ENCODE data around the gene SRSF7.
"Not testable (repeated sequence)": the region's sequence is repeated elsewhere in the genome, so short reads cannot be mapped to it uniquely, and the experiment has no call there.

SRSF7 gene

DNA sequence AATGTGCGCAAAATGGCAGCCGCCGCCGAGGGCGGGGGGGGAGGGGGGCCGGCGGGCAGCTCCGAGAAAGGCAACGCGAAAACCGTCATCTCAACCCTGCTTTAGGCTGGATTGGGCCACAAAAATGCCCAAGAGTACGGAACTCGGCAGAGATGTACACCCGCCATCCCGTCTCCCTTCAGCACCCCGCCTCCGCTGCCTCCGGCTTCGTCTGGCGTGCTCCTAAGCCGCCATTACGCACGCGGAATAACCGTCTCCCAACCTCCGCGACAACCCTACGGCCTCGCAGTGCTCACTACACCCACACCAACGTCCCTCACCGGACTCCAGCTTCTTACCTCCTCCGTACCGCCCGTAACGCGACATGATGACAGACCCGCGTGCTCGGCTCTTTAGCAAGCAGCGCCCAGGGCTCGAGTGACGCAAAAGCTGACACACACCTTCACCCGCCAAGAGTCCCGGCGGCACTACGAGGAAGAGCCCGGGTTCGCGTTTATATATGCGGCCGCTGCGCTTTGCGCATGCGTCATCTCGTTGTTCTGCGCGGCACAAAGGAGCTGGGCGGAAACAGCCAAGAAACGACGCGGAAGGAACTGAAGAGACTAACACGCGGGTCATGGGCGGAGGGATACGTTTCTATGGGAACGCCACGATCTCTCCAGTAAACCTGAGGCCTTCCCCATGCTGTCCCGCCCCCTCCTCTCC, at the start of gene SRSF7:
Gene SRSF7, minus strand, starts transcription at position 471 of the 705 bp plus-strand sequence. Its CDS starts 105 bp downstream, at position 366.
- peak; percentile 96 to 98 for DNase-seq

DNA sequence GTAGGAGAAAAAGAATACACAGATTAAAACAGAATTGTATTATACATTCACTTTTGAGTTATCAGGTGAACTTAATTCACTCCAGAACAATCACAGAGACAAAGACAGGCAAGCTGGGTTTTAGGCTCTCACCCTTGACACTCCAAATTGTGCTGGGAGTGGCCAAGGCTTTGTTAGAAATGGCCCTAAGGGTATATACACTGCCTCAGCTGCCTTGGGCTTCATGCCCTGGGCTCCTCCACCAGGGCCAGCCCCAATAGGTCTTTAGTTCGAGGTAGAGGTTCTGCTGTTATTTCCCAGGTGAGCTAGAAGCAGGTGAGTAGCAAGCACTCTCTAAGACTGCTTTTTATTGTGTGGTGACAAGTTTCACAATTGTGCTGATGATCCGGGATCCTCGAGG, 46.8 kb upstream of the SRSF7 start:
- no peak for DNase-seq

DNA sequence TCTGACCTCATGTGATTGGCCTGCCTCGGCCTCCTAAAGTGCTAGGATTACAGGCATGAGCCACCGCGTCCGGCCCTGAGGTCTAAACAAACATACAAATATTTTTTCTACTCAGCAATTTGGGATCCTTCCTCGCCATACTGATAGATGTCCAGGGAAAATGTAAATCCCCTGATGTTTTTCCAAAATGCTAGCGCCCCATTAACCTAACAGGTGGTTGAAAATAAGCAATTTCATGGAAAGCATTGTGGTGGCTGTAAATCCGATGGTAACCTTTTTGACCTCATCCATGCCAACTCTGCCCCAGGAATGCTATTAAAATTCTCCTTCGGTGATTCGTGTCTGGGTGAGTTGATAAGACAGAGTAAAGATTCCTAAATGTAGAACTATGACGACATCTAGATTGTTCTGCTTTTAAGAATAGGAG, 46.1 kb upstream of the SRSF7 start:
- no peak for DNase-seq

DNA sequence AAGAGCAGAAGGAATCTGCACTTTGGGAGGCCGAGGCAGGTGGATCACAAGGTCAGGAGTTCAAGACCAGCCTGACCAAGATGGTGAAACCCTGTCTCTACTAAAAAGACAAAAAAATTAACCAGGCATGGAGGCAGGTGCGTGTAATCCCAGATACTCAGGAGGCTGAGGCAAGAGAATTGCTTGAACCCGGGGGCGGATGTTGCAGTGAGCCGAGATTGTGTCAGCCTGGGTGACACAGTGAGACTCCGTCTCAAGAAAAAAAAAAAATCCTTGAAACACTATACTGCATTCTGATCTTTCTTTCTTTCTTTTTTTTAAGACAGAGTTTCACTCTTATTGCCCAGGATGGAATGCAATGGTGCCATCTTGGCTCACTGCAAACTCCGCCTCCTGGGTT, 43.9 kb upstream of the SRSF7 start:
- DNase-seq: not testable (repeated sequence)

DNA sequence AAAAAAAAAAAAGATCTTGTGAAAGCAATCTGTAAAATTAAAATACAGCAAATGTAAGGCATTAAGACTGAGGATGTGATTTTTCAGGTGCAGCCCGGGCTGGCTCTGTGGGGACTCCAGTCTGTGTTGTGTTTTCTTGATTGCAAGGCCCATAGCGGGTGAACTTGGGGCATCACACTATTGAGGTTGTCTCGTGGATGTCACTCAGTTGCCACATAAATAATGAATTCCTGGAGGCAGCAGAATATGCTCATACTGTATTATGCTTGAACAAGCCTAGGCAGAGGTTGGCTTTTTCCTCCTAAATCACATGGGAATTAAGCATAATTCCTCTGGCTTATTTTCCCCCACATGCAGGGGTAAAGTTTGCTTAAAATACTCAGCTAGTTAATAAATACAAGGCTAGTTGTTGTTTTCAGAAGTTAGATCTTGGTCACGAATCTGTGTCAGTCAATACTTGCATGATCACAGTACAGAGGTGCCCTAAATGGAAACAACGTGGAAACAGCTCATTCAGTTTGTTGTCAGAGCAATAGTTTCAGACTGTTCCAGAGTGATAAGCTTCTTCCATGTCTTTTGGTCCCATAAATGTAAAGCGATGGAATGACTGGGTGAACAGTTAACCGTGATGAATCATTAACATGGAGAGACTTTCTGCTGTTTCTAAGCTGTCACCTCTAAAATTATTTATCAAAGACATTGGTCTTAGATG, 43.2 kb upstream of the SRSF7 start:
- DNase-seq: no peak

DNA sequence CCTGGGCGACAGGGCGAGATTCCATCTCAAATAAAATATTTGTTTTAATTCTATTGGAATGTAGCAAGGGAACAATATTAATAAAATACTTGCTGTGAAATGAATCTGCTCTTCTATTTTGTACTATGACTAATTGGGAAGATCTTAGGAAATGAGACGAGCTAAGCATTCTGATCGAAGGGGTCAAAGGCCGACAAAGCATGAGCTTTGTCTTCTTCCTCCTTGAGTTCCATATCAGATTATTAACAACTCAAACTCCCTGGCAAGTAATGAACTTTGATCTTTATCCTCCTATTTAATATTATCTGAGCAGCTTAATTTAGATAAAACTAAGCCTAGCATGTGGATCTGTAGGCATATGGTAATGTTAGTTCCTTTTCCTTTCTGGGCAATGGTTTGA, 42.4 kb upstream of the SRSF7 start:
- DNase-seq: no peak

DNA sequence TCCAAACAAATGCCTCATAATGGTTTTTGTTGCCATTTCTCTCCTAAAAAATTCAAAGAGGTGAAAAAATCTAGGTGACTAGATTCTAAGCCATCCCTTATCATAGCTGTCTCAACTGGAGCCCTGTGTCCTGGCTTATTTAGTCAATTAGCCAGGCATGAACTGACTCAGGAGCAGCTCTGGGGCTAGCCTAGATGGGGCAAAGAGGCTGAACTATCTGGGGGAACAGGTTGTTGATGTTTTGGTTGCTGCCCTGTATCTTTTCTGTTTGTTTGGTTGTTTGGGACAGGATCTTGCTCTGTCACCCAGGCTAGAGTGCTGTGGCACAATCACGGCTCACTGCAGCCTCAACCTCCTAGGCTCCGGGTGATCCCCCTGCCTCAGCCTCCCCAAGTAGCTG, 41.6 kb upstream of the SRSF7 start:
- no peak for DNase-seq

DNA sequence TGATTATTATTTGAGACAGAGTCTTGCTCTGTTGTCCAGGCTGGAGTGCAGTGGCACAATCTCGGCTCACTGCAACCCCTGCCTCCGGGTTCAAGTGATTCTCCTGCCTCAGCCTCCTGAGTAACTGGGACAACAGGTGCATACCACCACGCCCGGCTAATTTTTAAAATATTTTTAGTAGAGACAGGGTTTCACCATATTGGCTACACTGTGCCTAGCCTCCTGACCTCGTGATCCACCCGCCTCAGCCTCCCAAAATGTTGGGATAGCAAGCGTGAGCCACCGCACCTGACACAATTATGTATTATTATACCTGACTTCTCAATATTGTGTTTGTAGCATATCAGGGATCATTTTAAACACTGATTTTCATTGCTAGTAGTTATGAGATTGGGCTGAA, 41.2 kb upstream of the SRSF7 start:
- not testable (repeated sequence) for DNase-seq

DNA sequence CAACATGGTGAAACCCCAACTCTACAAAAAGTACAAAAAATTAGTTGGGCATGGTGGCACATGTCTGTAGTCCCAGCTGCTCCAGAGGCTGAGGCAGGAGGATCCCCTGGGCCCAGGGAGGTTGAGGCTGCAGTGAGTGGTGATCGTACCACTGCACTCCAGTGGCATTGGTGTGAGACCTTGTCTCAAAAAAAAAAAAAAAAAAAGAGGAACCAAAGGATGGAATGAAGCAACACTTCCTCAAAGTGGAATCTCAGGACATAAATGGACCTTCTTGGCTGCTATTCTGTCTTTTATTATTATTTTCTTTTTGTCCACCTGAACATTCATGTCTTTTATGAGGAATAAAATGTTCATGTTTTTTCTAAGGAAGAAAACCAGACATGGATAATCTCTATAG, 40.6 kb upstream of the SRSF7 start:
- no peak for DNase-seq

DNA sequence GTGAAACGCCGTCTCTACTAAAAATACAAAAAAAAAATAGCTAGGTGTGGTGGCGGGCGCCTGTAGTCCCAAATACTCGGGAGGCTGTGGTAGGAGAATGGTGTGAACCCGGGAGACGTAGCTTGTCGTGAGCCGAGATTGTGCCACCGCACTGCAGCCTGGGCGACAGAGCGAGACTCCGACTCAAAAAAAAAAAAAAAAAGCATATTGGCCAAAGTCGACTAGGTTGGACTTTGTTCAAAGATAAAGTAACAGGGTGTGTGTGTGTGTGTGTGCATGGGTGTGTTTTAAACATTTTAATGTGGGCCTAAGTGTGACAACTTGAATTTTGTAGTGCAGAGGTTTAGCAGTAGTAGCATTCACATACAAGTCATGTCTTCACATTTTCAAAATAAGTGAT, 38.5 kb upstream of the SRSF7 start:
- DNase-seq: no peak

DNA sequence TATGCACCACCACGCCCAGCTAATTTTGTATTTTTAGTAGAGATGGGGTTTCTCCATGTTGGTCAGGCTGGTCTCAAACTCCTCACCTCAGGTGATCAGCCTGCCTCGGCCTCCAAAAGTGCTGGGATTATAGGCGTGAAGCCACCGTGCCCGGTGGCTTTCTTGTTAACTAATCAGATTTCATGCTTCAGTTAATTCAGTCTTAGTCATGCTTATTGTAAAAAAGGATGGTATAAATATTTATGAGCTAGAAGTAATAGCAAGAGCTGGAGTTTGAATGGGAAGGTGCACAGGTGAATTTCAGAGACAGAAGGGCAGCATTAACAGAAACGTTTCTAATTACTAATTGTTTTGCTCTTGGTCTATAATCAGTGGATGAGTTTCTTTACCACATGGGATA, 37.1 kb upstream of the SRSF7 start:
- DNase-seq: no peak

DNA sequence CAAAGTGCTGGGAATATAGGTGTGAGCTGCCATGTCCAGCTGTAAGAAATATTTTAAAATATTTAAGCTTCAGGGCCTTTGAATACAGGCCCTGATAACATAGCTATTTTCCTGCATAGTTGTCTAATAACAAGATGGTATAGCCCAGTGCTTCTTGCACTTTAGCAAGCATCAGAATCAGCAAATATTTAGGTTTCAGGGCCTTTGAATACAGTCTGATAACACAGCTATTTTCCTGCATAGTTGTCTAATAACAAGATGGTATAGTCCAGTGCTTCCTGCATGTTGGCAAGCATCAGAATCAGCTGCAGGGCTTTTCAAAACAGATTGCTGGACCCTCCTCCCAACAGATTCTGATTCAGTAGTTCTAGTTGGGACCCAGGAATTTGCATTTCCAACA, 32.4 kb upstream of the SRSF7 start:
- no peak for DNase-seq

DNA sequence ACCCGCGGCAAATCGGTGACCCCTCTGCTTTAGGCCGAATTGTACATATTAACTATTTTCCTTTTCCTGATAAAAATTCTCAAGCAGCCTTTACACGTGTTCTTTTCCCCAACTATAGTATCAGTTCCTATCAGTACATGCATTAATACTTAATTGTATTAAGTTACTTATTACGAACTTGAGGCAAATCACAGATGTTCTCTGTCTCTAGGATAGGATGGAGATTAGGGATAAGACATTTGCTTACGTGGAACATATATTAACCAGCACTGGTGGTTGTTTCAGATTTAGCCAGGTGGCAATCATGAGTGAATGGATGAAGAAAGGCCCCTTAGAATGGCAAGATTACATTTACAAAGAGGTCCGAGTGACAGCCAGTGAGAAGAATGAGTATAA, 27.5 kb upstream of the SRSF7 start:
- no peak for DNase-seq

DNA sequence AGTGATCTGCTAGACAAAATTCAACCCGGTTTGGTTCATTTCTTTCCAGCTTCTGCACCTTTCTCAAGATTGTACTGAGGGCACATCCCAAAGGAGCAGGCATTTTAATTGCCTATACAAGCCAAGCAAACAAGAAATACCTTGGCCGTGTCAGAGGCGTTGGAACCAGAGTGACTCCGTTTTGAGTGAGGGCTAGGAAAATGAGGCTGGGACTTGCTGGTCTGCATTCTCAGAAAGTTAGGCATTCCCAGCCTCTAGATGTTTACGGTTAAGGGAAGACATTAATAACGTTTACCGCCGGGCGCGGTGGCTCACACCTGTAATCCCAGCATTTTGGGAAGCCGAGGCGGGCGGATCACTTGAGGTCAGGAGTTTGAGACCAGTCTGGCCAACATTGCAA, 25.4 kb upstream of the SRSF7 start:
- no peak for DNase-seq

DNA sequence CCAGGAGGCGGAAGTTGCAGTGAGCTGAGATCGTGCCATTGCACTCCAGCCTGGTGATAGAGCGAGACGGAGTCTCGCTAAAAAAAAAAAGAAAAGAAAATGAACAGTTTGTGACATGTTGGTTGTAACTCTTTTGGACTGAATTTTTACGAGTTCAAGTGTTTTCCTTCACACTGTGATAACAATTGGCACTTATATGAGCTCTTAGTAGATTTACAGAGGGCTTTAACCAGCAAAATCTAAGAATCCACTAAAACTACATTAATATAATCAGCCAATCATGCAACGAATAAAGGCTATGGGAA, 24.7 kb upstream of the SRSF7 start:
- no peak for DNase-seq

DNA sequence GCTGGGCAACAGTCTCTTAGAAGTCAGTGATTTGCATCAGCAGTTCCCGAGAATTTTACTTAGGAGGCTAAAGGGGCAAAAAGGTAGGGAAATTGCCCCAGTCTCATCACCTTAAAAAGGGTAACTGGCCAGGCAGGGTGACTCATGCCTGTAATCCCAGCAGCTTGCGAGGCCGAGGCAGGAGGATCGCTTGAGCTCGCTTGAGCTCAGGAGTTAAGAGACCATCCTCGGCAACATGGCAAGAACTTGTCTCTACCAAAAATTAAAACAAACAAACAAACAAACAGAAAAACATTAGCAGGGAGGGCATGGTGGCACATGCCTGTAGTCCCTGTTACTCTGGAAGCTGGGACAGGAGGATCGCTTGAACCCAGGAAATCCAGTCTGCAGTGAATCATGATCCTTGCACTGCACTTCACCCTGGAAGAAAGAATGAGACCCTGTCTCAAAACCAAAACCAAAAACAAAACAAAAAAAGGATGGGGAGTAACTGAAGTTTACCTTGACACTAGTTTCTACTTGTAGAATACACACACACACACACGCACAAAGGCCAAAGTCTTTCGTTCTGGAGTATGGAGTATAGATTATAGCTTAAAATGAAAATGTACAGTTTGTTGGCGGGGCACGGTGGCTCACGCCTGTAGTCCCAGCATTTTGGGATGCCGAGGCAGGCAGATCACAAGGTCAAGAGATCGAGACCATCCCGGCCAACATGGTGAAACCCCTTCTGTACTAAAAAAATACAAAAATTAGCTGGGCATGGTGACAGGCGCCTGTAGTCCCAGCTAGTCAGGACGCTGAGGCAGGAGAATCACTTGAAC, 24.1 kb upstream of the SRSF7 start:
- no peak for DNase-seq

DNA sequence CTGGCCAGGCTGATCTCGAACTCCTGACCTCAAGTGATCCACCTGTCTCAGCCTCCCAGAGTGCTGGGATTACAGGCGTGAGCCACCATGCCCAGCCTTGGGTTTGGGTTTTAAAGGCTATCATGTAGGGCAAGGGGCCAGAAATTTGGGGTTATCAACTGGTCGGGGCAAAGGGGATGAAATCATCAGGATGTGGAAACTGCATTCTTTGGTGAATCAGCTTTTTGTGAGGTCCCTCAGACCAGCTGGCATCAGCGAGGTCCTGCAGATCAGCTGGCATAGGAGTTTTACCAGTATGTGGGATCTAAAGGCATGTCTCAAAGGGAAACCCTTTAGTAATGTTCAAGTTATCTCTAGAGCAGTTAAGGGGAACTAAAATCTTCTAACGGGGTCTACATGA, 20.5 kb upstream of the SRSF7 start:
- DNase-seq: no peak

DNA sequence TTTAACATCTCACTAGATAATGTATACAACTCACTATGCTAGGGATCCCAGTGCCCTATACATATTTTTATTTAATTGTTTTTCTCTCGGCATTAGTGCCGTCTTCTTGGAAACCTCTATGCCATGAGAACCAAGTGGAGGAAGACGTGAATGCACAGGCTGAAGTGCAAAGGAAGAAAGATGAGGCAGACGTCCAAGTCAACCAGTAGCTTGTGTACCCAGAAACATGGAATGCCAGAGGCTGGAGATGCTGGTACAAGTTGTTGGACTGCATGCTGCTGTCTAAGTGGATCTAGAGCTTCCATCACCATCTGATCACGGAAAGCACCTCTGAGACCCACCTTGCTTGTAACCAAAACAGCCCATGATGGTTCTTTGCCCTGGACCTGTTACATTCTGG, 14.4 kb upstream of the SRSF7 start:
- DNase-seq: no peak

DNA sequence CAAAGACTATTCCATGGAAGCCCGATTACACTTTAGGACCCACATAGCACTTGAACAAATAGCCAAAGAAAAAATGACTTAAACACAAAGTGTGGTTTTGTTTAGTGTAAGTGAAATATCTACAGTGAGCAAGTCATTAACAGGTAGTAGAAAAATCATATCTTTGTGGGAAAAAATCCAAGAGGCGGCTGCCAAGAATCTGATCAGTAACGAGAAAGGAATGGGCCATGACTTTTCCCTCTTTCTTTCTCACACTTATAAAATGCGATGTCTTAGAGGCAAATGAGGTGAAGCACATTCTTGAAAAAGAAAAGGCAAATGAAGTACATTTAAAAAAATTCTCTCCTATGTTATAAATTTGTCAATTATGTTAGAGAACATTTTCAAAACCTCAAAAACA, 14.0 kb upstream of the SRSF7 start:
- no peak for DNase-seq

DNA sequence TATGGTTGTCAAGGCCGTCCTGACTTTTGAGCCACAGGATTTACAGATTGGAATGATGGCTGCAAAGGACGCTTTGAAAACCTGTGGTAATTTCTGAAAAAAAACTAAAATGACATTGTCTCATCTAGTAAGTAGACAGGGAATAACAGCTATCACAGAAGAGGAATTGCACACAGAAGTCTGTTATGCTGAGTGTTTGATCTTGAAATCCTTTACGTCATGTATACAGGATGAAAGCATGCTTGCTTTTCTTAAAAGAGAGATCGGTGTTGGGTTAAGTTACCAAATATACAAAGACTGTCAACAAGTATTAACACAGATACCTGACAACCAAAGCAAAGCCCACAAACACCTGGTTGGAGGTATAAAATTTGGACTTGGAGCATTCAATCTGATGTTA, 12.6 kb upstream of the SRSF7 start:
- DNase-seq: no peak

DNA sequence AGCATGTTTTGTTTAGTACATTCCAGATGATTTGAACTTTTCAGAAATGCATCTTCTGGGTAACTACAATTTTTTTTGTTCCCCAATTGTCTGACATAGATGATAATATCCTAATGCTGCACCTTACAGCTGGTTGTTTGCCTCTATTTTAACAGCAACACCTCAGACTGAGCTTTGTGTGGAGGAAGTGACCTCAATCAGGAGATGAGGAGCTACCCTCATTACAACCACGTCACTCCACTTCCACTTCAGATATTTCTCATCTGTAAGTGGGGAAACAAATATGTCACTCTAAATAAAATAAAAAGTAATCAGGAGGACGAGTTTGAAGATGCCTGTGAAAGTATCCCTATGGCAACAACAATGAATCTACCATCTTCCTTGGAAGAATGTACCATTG, 12.1 kb upstream of the SRSF7 start:
- no peak for DNase-seq

DNA sequence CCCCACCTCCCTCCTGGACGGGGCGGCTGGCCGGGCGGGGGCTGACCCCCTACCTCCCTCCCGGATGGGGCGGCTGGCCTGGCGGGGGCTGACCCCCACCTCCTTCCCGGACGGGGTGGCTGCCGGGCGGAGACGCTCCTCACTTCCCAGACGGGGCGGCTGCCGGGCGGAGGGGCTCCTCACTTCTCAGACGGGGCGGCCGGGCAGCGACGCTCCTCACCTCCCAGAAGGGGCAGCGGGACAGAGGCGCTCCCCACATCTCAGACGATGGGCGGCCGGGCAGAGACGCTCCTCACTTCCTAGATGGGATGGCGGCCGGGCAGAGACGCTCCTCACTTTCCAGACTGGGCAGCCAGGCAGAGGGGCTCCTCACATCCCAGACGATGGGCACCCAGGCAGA, 4.7 kb upstream of the SRSF7 start:
- DNase-seq: not testable (repeated sequence)

DNA sequence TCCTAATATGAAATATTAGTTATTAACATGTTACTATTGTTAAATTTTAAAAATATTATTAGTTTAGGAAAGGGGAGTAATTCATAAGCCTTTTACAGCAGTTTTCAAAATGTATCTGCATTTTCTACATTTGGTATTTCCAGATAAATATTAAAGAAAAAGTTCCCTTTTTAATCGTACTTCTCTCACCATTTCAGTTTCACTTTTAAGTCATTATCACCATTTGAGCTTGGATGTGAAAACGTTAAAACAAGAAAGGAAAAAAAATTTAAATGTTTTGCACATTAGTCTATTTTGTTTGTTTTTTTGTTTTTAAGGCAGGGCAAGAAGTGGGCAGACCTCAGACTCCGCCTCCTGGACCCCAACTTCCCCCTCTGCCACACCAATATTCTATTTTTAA, 3.3 kb upstream of the SRSF7 start:
- no peak for DNase-seq

DNA sequence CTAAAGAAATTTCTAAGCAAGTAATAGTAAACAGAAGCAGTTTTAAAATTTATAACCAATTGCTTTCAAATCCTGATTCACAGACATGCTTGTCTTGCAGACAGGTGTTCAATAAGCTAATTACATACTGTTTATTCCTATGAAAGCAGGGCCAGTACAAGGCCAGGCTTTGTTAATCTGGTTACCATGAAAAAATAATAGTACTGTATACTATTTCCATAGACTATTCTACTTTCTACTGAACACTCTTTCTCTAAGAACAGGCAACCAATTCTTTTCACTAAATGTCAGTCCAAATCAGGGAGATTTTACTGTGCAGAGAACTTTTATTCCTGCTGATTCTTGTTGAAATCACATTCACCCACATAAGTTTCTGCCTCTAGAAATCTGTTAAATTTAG, 2.9 kb upstream of the SRSF7 start:
- DNase-seq: no peak

Measured in stimulated activated CD4-positive, alpha-beta T cell treated with anti-CD3 and anti-CD28 coated beads, Interleukin-2, amount 100 ng/mL, for 24 hours (primary cell).